IPS DF 4.7 (cell line): Measurements from ENCODE around the gene ADARB2.

Source experiments
- DNase-seq: peaks from one replicate; pipeline ENCODE4 v3.0.0-alpha.2; 2013; ENCODE audit warnings: low spot score; ENCODE audit errors: extremely low read depth

ADARB2 gene

GRCh38 chr10:1295756-1296480 is 441.4 kb downstream of the ADARB2 start:
- DNase-seq: no peak

GRCh38 chr10:1294748-1295147 is 442.6 kb downstream of the ADARB2 start:
- DNase-seq: no peak

DNA sequence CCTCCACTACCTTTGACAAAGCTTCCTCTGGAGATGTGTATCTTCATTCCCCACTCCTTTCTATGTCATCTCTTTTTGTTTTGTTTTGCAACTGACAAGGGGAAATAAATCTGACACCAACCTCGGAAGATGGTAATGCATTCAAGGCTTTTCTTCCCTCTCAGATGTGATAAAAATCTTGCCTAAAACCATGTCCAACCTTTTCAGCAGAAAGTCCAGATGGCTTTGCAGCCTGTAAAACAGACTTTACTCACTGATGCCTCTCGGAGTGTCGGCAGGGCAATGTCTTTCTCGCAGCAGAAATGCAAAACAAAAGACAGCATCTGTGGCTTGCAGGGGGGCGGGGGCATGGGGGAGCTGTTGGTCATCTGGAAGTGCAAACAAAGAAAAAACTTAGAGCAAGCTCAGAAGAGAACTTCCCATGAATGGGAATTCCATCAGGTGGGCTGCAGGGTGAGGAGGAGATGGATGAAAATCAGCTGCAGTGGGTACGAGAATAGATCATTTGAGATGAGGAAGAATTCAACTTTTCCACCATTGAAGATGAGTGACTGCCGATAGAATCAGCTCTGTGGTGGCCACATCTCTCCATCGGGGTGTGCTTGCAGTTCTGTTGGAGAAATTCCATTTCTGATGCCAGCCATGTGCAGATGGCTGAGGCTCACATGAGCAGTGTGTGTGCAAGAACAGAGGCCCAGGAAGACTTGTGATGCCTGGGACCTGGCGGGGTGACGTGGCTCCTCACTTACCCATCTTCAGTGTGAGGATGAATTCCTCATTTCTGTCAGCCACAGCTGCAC is 443.5 kb downstream of the ADARB2 start:
- DNase-seq: no peak

DNA sequence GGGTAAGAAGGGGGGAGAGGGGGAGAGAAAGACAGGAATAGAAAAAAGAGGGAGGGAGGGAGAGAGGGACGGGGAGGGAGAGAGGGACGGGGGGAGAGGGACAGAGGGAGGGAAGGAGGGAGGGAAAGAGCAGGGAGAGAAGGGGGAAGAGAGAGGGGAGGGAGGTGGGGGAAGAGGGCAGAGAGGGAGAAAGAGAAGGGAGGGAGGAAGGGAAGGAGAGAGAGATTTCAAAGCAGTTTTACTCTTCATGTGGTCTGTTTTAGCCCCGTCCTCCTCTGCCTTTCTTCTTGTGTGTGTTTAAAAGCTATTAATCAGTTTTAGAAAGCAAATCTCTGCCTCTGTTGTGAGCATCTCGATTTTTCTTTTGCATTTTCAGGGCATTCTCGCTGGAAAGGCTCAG is 444.2 kb downstream of the ADARB2 start:
- no peak for DNase-seq

DNA sequence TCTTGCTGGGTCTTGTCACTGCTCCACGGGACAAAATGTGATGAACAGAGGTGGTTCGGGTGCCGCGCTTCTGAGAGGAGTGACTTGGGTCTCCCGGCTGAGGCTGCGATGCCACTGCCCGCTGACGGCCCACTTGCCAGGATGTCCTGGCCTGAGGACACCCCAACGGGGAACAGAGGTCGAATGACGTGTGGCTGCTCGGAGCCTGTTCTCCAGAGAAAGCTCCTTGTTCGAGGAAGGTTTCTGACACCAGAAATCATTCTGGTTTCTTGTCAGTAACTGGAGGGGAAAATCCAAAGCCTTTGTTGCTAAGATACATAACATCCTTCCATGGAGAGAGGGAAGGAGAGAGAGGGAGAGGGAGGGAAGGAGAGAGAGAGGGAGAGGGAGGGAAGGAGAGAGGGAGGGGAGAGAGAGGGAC is 444.7 kb downstream of the ADARB2 start:
- DNase-seq: no peak

- DNase-seq: no peak
Measured at GRCh38 chr10:1291178-1292090, 445.9 kb downstream of the ADARB2 start.

DNA sequence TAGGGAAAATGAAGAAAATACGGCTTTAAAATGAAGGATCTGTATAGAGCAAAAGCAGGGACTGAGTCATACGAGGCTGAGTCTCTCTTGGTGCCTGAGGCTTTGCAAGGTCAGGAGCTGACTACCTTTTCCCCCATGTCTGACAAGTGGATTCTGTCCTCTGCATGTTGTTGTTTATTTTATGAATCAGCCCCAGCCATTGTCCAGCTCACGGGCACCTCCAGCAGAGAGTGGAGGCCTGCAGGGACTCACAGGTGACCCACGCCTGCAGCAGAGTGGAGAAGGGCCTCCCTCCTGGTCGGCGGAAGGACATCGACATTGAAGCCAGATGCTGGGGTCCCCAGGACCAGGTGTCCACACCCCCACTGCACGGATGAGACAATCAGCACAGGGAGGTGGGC is 447.3 kb downstream of the ADARB2 start:
- DNase-seq: no peak

DNA sequence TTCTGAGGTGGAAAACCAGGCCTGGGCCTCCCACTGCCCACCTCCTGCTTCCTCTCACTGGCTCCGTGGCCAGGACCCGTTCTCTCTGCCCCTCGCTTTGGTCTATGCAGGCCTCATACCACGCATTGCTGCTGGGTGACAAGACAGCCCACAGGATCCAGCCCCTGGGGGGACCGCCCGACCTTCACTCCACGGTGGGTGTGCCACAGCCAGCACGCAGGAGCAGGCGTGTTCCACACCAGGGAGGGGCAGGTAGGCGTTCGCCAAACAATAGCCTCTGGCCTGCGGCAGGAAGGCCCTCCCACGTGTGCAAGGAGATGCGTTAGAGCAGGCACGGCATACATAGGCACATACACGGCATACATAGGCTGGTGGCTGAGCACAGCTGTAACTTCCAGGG is 447.7 kb downstream of the ADARB2 start:
- DNase-seq: no peak

- DNase-seq: no peak
Measured at GRCh38 chr10:1287971-1288401, 449.3 kb downstream of the ADARB2 start.

- no peak for DNase-seq
Measured at GRCh38 chr10:1287487-1287886, 449.8 kb downstream of the ADARB2 start.

DNA sequence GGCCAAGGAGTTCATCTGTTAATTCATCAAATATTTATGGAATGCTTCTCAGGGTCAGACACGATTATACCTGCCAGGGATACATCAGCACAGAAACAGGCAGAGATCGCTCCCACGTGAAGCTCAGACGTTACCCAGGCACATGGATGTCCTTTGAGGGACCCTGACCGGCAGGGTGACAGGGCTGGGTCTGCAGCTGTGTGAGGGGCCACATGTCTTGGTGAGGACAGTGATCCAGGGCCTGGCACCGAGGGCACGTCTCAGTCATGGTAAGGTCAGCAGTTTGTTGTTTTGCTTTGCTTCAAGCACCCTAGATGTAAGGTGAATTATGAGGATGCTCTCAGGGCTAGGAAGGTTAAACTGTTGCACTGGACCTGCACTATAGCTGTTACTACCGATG is 453.2 kb downstream of the ADARB2 start:
- no peak for DNase-seq

DNA sequence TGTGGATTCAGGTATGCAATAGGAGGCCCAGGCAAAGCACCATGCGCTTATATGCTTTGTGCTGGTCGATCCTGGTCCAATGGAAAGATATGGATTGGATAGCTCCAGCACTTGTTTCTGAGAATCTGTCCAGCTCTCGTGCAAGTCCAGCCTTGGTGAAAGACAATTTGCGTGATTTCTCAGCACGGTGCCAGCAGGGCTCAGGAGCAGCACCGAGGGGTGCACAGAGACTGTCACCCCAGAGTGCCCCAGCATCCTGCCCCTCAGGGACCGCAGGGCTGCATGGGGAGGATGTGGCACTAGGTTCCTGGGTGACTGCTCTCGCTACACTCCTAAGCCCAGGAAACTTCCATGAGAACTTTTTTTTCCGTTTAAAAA is 455.9 kb downstream of the ADARB2 start:
- no peak for DNase-seq

GRCh38 chr10:1280466-1281404 is 456.6 kb downstream of the ADARB2 start:
- no peak for DNase-seq

DNA sequence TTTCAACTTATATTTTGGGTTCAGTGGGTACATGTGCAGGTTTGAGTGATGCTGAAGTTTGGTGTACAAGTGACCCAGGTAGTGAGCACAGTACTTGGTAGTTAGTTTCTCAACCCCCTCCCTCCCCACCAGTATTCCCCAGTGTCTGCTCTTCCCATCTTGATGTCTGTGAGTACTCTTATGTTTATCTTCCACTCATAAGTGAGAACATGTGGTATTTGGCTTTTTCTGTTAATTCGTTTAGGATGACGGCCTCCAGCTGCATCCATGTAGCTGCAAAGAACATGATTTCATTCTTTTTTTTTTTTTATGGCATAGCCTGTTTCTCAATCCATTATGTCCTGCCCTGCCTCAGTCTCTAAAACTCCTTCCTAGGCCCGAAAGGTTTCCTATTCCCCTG is 459.0 kb downstream of the ADARB2 start:
- no peak for DNase-seq

DNA sequence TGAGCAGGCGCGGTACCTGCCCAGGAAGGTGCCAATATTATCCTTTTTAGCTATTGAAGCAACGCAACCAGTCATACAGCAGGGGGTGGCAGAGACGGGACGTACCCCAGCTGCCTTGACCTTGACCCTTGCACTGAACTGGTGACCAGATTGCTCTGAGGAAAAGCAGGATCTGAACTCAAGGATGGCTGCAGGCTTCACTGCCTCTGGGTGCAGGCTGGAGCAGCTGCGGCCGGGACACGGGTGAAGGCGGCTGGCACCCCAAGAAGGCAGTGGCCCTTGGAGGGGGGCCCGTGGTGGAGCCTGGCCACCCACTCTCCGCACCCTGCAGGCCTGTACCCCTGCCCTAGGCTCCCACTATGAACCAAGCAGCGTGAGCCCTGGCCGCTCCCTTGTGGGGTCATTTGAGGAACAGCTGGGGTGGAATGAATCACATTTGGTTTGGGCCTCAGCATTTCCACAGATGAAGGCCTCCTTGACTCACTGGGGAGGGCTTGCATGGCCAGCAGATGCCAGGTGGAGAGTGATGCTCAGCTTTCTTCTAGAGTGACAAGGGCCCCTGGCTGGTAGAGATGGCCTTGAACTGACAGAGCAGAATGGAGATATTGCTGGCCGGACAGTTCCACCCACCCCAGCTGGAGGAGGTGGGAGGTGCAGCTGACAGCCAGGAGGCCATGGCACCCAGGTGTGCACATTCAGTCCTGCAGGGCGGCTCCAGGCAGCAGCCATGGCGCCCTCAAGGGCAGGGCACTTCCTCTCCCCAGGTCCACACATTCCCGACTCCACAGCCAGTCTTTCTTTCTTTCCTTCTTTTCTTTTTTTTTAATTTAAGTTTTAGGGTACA is 462.4 kb downstream of the ADARB2 start:
- no peak for DNase-seq

GRCh38 chr10:1274111-1274661 is 463.1 kb downstream of the ADARB2 start:
- DNase-seq: no peak

GRCh38 chr10:1273372-1274105 is 463.8 kb downstream of the ADARB2 start:
- no peak for DNase-seq

GRCh38 chr10:1272777-1273161 is 464.6 kb downstream of the ADARB2 start:
- DNase-seq: no peak
